ENCODE data around the gene SLC17A9.

Gene SLC17A9

DNA sequence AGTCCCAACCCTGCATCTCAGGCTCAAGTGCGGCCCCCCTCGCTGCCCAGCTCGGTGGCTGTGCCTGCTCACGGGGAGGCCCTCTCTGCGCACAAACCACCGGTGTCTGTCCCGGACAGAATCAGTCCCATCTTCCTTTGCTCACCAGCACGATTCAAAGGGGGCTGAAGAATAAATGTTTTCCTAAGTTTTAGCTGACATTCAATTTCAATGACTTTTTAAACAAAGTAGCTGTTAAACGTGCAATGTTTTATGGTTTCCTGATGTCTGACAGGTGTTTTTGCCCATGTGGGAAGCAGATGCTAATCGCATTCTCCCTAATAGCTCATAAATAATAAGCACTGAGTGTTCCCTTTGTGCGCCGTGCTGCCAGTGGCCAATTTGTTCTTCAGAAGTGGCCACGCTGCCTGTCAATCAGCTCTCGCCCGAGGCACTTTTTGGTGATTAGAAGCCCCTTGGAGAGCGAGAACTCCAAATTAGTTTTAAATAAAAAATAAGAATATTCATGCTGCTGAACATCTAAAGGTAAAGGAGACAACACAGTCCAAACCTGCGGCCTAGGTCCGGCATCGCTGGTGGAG is 28.0 kb downstream of the SLC17A9 start:
- no peak for DNase-seq (ENCODE audit: low read depth in 2 of 3, low spot score in 2 of 3)

- no peak for DNase-seq (ENCODE audit: low read depth in 2 of 3, low spot score in 2 of 3)
Observed at GRCh38 chr20:62980970-62981369, 28.5 kb downstream of the SLC17A9 start.

DNA sequence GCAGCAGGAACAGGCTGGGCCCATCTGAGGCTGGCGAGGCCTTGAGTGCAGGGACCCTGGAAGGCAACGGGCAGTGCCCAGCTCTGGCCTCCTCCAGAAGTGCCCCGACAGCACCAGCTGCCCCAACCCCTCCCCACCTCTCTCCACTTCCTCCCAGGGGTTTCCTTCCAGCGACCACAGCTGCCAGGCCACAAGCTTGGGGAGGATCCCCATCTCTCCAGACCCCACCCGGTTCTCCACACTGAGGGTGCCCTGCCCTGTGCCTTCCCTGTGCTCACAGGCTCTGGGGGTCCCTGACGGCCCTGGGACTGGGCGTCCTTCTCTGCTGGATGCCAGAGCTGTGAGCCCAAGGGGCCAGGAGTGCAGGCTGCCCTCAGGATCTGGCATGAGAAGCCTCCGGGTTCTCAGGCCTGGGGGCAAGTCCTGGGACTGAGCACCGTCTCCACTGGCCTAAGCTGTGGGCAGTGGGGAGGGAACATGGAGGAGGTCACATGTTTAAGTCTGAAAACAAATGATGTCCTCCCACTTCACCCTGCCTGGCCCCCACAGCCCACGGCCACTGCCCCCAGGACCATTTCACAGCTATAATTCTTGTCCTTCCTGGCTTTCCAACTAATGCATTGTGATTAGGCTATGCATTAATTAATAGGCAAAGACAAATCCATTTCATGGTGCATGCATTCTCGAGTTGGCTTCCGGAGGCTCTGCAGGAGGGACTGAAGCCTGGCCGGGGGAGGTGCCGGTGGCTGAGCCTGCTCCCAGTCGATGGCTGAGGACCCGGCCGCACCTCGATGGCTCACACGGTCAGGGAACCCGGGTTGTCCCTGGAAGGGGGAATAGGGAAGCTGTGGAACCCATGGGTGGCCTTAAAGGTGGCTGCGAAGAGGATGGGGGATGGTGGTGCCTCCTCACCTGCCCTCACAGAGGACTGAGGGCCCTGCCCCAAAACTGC is 29.9 kb downstream of the SLC17A9 start:
- DNase-seq (ENCODE audit: low read depth in 2 of 3, low spot score in 2 of 3), result no peak

GRCh38 chr20:62983210-62983609 is 30.7 kb downstream of the SLC17A9 start:
- no peak for DNase-seq (ENCODE audit: low read depth in 2 of 3, low spot score in 2 of 3)

GRCh38 chr20:62984666-62985443 is 32.3 kb downstream of the SLC17A9 start:
- DNase-seq (ENCODE audit: low read depth in 2 of 3, low spot score in 2 of 3), result no peak

DNA sequence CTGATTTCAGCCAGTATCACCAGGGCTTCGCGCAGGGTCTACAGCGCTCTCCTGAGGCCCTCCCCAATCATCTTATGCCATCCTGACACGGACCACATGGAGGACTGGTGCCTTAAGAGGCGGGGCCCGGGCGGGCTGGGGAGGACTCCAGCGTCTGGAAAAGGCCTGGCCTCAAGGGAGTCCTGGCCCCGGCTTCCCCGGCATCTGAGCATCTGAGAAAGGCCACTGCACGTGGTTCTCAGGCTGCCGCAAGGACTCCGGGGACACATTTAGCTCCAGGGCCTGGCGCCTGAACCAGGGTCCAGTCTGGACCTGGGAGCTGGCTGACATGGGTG is 32.9 kb downstream of the SLC17A9 start:
- no peak for DNase-seq (ENCODE audit: low read depth in 2 of 3, low spot score in 2 of 3)

GRCh38 chr20:62986257-62986800 is 33.8 kb downstream of the SLC17A9 start:
- DNase-seq (ENCODE audit: low read depth in 2 of 3, low spot score in 2 of 3), result no peak

- no peak for DNase-seq (ENCODE audit: low read depth in 2 of 3, low spot score in 2 of 3)
Observed at GRCh38 chr20:62987114-62987513, 34.6 kb downstream of the SLC17A9 start.

DNA sequence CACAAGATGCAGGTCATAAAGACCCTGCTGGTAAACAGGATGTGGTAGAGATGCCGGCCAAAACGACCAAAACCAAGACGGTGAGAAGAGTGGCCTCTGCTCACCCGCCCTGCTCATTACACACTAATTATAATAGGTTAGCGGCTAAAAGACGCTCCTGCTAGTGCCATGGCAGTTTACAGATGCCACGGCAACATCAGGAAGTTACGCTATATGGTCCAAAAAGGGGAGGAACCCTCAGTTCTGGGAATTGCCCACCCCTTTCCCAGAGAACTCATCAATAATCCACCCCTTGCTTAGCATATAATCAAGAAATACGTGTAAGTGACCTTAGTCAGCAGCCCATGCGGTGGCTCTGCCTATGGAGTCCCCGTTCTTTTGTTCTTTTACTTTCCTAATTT is 36.7 kb downstream of the SLC17A9 start:
- DNase-seq (ENCODE audit: low read depth in 2 of 3, low spot score in 2 of 3), result no peak

- DNase-seq (ENCODE audit: low read depth in 2 of 3, low spot score in 2 of 3), result no peak
Observed at GRCh38 chr20:62990306-62990825, 37.9 kb downstream of the SLC17A9 start.

DNA sequence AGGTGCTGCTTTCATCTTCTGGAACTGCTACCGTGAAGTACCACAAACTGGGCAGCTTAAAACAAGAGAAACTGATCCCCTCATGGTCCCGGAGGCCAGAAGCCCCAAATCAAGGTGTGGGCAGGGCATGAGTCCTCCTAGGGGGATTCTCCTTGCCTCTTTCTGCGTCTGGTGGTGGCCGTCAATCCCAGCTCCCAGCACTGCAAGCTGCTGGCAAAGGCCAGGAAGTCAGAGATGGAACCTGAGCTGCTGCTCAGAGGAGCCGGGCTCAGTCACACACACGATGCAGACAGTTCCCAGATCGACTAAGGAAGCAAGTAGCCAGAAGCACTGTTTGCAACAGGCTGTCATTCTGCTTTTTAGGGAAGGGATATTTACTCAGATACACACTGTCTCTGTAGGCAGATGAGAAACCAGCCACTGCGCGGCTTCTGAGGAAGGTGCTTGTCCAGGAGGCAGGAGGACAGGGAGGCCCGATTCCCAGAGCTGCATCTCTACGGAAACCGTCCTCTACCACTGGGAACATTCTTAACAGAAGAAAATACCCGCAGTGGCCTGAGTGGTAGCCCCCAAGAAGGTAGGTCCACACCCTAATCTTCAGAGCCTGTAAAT is 38.8 kb downstream of the SLC17A9 start:
- DNase-seq (ENCODE audit: low read depth in 2 of 3, low spot score in 2 of 3), result no peak

- DNase-seq (ENCODE audit: low read depth in 2 of 3, low spot score in 2 of 3), result no peak
Observed at GRCh38 chr20:62991863-62992262, 39.4 kb downstream of the SLC17A9 start.

DNA sequence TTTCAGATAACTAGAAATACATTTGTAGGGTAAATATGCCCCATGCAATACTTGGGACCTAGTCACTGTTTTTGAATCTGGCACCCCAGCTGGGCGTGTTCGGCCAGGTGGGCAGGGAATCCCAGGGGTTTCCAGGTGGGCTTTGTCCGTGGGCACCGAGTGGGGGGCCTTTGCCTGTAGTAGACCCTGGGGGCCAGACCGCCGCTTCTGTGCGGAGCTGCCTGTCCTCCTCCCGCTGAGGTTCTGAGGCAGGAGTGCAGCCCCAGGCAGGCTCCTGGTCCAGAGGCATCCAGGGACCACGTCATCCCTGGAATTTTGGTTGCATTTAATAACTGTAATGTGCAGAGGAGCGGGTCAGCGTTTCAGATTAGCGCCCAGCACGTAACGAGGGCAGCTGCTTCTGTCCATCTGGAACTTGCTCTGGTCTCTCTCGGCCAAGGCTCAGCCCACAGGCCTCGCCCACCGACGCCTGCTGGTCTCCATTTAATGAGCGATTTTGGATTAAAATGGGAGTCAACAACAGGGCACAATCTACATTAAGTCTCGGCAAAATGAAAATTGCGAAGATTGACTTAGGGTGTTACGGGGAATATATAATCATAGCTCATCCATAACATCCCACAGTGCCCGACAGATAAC is 41.5 kb downstream of the SLC17A9 start:
- DNase-seq (ENCODE audit: low read depth in 2 of 3, low spot score in 2 of 3), result no peak

- DNase-seq (ENCODE audit: low read depth in 2 of 3, low spot score in 2 of 3), result no peak
Observed at GRCh38 chr20:62994869-62995281, 42.4 kb downstream of the SLC17A9 start.

GRCh38 chr20:62995481-62995880 is 43.0 kb downstream of the SLC17A9 start:
- DNase-seq (ENCODE audit: low read depth in 2 of 3, low spot score in 2 of 3), result no peak

DNA sequence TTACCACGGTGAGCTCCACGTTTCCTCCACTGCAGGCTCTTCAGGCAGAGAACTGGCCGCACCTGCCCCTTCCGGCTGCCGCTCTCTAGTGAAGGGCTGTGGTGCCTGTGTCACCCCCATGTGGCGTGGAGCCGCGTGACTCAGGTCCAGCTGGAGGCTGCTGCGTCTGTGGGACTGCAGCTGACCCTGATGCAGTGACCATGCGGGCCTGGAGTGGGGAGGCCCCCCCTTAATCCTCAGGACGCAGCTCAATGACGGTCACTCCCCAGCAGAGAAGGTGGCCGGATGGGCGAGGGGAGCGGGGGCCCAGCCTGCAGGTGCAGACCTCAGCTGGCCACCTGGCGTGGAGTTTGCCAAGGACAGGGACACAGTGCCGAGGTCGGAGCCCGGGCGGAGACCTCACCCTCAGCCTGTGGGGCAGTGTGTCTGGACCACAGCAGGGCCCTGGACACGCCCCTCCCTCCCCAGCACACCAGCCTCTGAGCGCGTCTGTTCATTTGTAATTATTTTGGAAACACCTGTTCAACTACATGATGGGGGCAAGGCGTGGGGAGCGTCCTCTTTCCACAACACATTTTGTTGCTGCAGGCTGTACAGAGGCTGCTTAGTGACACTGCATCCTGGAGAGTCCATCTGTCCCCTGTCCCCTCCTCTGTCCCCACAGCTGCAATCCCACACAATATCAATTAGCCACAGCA is 43.5 kb downstream of the SLC17A9 start:
- DNase-seq (ENCODE audit: low read depth in 2 of 3, low spot score in 2 of 3), result no peak

- DNase-seq (ENCODE audit: low read depth in 2 of 3, low spot score in 2 of 3), result no peak
Observed at GRCh38 chr20:62996596-62996982, 44.1 kb downstream of the SLC17A9 start.

DNA sequence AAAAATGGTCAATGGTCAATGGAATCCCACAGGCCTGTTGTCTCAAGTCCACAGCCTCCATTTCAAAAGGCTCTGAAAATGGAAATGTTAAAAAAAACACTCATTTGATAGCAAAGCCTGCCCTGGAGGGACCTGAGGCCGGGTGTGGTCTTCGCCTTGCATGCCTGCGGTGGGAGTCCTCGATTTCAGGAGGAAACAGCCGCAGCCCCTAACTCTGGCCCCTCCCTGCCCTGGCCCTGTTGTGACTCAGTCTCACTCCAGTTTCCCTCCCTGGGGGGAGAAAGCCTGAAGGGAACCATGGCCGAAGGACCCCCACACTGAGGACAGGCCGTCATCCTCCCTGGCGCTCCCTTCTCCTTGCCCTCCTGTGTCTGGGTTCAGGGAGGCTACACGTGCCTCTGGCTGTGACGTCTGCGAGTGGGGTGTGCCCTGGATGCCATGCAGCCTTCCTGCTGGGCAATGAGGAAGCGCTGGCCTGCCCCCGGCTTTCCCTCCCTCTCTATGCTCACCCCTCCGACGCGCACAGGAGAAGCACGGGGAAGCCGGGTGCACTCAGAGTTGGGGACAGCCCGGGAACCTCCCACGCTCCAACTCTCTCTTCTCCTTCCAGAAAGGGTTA is 45.0 kb downstream of the SLC17A9 start:
- no peak for DNase-seq (ENCODE audit: low read depth in 2 of 3, low spot score in 2 of 3)

DNA sequence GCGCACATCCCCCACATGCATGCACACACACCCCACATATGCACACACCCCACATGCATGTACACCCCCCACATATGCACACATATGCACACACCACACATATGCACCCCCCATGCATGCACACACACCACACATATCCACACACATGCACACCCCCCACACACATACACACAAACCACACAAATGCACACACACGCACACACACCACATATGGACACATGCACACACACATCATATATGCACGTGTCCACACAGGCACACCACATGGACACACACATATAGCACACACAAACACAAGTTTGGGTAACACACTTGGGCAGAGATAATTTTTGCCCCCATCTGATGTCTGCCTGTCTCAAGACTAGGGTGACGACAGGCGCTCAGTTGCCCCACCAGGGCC is 45.9 kb downstream of the SLC17A9 start:
- DNase-seq (ENCODE audit: low read depth in 2 of 3, low spot score in 2 of 3), result no peak
